Uterus (tissue), 2 donors: ENCODE results near the gene SLC6A18.

ENCODE experiments used
- POLR2A ChIP-seq, 2 donors: fragments of 450-650 bp; IDR thresholded peaks; one replicate each; pipeline ENCODE4 v1.6.1; 2016; ENCODE audit warnings: antibody characterized with exemption in 2 of 2, mild to moderate bottlenecking in 1 of 2, moderate library complexity in 1 of 2
- TF ChIP-seq, protein P1 (sequence below), 4 experiments: fragments of 200-600 bp in 2 of 4; fragments of 450-650 bp in 2 of 4; sonication (generic) in 2 of 4; IDR thresholded peaks; one replicate each; pipeline ENCODE4 v1.5.1; 2016 to 2019; ENCODE audit warnings: antibody characterized with exemption in 4 of 4, mild to moderate bottlenecking in 2 of 4, moderate library complexity in 1 of 4

DNA sequence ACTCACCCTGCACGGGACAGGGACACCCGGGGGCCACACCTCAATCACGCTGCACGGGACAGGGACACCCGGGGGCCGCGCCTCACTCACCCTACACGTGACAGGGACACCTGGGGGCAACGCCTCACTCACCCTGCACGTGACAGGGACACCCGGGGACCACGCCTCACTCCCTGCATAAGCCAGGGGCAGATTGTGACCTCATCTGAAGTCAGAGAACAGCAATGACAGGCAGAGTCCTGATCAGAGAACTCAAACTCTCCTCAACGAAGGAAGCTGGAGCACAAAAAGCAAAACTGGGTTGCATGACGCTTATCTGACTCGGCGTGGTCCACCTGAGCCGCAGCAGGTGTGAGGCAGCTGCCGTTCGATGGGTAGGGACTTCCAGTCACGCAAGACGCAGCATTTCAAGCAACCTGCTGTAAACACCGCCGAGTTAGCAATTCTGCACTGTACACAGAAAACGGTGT lies 66.5 kb downstream of the SLC6A18 start:
- TF ChIP-seq POLR2A (IDR thresholded peaks at IDR 0.05), result no peak
- TF ChIP-seq, protein P1, sequence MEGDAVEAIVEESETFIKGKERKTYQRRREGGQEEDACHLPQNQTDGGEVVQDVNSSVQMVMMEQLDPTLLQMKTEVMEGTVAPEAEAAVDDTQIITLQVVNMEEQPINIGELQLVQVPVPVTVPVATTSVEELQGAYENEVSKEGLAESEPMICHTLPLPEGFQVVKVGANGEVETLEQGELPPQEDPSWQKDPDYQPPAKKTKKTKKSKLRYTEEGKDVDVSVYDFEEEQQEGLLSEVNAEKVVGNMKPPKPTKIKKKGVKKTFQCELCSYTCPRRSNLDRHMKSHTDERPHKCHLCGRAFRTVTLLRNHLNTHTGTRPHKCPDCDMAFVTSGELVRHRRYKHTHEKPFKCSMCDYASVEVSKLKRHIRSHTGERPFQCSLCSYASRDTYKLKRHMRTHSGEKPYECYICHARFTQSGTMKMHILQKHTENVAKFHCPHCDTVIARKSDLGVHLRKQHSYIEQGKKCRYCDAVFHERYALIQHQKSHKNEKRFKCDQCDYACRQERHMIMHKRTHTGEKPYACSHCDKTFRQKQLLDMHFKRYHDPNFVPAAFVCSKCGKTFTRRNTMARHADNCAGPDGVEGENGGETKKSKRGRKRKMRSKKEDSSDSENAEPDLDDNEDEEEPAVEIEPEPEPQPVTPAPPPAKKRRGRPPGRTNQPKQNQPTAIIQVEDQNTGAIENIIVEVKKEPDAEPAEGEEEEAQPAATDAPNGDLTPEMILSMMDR (IDR thresholded peaks at IDR 0.05), result no peak
